IMR-90 (cell line): ENCODE results near the gene WDR46.

ENCODE experiments used
- CEBPB ChIP-seq: IDR thresholded peaks from 2 replicates; pipeline ENCODE4 v1.6.1; 2012; ENCODE audit warnings: low read depth, low read length, improper control_type of control experiment
- FOS ChIP-seq: fragments of 150-350 bp; IDR thresholded peaks from 2 replicates; pipeline ENCODE4 v1.6.1; 2016; ENCODE audit warnings: low read depth, low read length
- MAFK ChIP-seq: IDR thresholded peaks from 2 replicates; pipeline ENCODE4 v1.6.1; 2012; ENCODE audit warnings: low read depth, low read length, improper control_type of control experiment
- MAZ ChIP-seq: IDR thresholded peaks from 2 replicates; pipeline ENCODE4 v1.6.1; 2012; ENCODE audit warnings: low read depth, mild to moderate bottlenecking, low read length, improper control_type of control experiment, moderate library complexity, borderline replicate concordance
- MXI1 ChIP-seq: IDR thresholded peaks from 2 replicates; pipeline ENCODE4 v1.6.1; 2012; ENCODE audit warnings: low read depth, mild to moderate bottlenecking, low read length, moderate library complexity, borderline replicate concordance
- NFE2L2 ChIP-seq: fragments of 150-350 bp; IDR thresholded peaks from 2 replicates; pipeline ENCODE4 v1.6.1; 2016; ENCODE audit warnings: low read depth, mild to moderate bottlenecking, low read length
- POLR2A ChIP-seq: IDR thresholded peaks from 2 replicates; pipeline ENCODE4 v1.6.1; 2012; ENCODE audit warnings: mild to moderate bottlenecking, low read depth, low read length
- RAD21 ChIP-seq: IDR thresholded peaks from 2 replicates; pipeline ENCODE4 v1.6.1; 2012; ENCODE audit warnings: low read length, improper control_type of control experiment
- RCOR1 ChIP-seq: IDR thresholded peaks from 2 replicates; pipeline ENCODE4 v1.6.1; 2012; ENCODE audit warnings: mild to moderate bottlenecking, low read length, improper control_type of control experiment; ENCODE audit not compliant: insufficient replicate concordance
- RFX5 ChIP-seq: IDR thresholded peaks from 2 replicates; pipeline ENCODE4 v1.8.0; 2012; ENCODE audit warnings: low read depth, mild to moderate bottlenecking, low read length, moderate library complexity
- SMC3 ChIP-seq: fragments of 150-350 bp; IDR thresholded peaks from 2 replicates; pipeline ENCODE4 v1.6.1; 2016; ENCODE audit warnings: low read depth, mild to moderate bottlenecking, antibody characterized with exemption, low read length, moderate library complexity
- TF ChIP-seq, protein P1 (sequence below): conservative IDR thresholded peaks from 2 replicates; pipeline ENCODE4 v1.5.1; 2012; ENCODE audit warnings: mild to moderate bottlenecking, low read depth, low read length, improper control_type of control experiment
- TF ChIP-seq, protein P2 (sequence below): fragments of 150-350 bp; IDR thresholded peaks from 2 replicates; pipeline ENCODE4 v1.6.1; 2017; ENCODE audit warnings: mild to moderate bottlenecking, antibody characterized with exemption, low read length, low read depth
- TF ChIP-seq, protein P3 (sequence below): fragments of 150-350 bp; IDR thresholded peaks from 2 replicates; pipeline ENCODE4 v1.6.1; 2016; ENCODE audit warnings: low read depth, mild to moderate bottlenecking, low read length, moderate library complexity, borderline replicate concordance

DNA sequence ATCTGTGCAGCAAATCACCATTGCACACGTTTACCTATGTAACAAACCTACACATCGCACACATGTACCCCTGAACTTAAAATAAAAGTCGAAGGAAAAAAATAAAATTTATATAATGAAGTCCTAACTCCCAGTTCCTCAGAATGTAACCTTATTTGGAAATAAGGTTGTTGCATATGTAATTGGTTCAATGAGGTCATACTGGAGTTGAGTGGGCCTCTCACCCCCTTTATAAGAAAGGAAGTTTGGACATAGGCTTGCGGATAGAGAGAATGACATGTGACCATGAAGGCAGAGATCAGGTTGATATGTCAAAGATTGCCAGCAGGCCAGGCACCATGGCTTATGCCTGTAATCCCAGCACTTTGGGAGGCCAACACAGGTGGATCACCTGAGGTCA, 44.6 kb upstream of the WDR46 start:
- TF ChIP-seq, protein P1, sequence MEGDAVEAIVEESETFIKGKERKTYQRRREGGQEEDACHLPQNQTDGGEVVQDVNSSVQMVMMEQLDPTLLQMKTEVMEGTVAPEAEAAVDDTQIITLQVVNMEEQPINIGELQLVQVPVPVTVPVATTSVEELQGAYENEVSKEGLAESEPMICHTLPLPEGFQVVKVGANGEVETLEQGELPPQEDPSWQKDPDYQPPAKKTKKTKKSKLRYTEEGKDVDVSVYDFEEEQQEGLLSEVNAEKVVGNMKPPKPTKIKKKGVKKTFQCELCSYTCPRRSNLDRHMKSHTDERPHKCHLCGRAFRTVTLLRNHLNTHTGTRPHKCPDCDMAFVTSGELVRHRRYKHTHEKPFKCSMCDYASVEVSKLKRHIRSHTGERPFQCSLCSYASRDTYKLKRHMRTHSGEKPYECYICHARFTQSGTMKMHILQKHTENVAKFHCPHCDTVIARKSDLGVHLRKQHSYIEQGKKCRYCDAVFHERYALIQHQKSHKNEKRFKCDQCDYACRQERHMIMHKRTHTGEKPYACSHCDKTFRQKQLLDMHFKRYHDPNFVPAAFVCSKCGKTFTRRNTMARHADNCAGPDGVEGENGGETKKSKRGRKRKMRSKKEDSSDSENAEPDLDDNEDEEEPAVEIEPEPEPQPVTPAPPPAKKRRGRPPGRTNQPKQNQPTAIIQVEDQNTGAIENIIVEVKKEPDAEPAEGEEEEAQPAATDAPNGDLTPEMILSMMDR = no peak
- TF ChIP-seq SMC3 (no peak), POLR2A (no peak), NFE2L2 (no peak), MAZ (no peak), MAFK (no peak), CEBPB (no peak), RFX5 (no peak), RAD21 (no peak), RCOR1 (no peak), MXI1 (no peak), FOS (no peak)
- TF ChIP-seq, protein P2, sequence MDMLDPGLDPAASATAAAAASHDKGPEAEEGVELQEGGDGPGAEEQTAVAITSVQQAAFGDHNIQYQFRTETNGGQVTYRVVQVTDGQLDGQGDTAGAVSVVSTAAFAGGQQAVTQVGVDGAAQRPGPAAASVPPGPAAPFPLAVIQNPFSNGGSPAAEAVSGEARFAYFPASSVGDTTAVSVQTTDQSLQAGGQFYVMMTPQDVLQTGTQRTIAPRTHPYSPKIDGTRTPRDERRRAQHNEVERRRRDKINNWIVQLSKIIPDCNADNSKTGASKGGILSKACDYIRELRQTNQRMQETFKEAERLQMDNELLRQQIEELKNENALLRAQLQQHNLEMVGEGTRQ = no peak
- TF ChIP-seq, protein P3, sequence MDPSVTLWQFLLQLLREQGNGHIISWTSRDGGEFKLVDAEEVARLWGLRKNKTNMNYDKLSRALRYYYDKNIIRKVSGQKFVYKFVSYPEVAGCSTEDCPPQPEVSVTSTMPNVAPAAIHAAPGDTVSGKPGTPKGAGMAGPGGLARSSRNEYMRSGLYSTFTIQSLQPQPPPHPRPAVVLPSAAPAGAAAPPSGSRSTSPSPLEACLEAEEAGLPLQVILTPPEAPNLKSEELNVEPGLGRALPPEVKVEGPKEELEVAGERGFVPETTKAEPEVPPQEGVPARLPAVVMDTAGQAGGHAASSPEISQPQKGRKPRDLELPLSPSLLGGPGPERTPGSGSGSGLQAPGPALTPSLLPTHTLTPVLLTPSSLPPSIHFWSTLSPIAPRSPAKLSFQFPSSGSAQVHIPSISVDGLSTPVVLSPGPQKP = no peak
